Suprapubic skin (tissue), 3 donors: ENCODE data around the gene ADAMTS16.

Experiments
- CTCF ChIP-seq, 2 donors: fragments of 200-600 bp in 1 of 2; fragments of 450-650 bp in 1 of 2; sonication (generic) in 1 of 2; IDR thresholded peaks; one replicate each; pipeline ENCODE4 v1.5.1; 2016 to 2019; ENCODE audit warnings: antibody characterized with exemption in 2 of 2, mild to moderate bottlenecking in 1 of 2, moderate library complexity in 1 of 2
- EP300 ChIP-seq: sonication (generic); formaldehyde crosslinking; IDR thresholded peaks from one replicate; pipeline ENCODE4 v1.6.1; 2017; ENCODE audit warnings: antibody characterized with exemption
- POLR2A ChIP-seq, 2 donors: fragments of 450-650 bp; IDR thresholded peaks; one replicate each; pipeline ENCODE4 v1.6.1; 2017; ENCODE audit warnings: antibody characterized with exemption in 2 of 2, mild to moderate bottlenecking in 2 of 2, moderate library complexity in 2 of 2

DNA sequence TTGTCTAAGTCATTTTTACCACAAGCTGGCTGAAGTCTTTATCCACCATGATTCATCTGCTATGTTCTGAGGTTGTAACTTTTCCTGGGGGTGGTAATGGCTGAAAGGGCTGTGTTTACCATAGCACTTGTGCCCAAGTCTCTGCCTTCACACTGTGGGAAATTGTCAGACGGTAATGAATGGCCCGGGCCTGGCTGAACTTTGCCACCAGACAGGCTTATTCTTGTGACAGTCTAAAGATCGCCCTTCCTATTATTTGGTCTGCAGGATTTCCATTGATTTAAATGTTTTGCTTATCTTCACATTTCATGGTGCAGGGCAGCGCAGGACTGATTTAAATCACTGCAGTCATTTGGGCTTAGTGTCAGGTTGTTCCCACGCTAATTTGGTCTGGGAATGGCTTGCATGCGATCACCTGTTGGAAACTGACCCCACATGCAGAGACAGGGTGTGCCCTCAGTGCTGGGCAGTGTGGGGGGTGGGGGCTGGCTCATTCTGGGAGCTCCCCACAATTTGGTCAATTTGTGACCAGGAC, 173.0 kb downstream of the ADAMTS16 start:
- TF ChIP-seq CTCF (IDR thresholded peaks at IDR 0.05) (no peak), POLR2A (IDR thresholded peaks at IDR 0.05) (no peak), EP300 (no peak)
